A549 (cell line): ENCODE results near the gene DNHD1. TPM values are rescaled to one million over a fixed set of nuclear protein-coding genes. Genes with fewer than 3 reads are reported as not detected.

ENCODE experiments used
- ATAC-seq, 2 experiments: fragments of 200-7000 bp in 1 of 2; fragments of >200 bp in 1 of 2; cut with Nextera tagmentation in 1 of 2; cut with Tn5 transposase in 1 of 2; 3 replicates each; pipeline versions ENCODE4 v1.8.0 to v1.9.1; 2018 to 2020; ENCODE audit warnings: mild to moderate bottlenecking in 1 of 2, moderate library complexity in 1 of 2
- CTCF ChIA-PET: fragments of 300-600 bp; sonication (Branson Sonifier 250); formaldehyde crosslinking; extraction: SDS; loops from one replicate; lab custom pipeline; 2021; ENCODE audit warnings: antibody characterized with exemption, inconsistent platforms; lab: Yijun Ruan, JAX
- POLR2A ChIA-PET: fragments of 350-600 bp; formaldehyde crosslinking; extraction: SDS; loops from one replicate; lab custom pipeline; 2021; ENCODE audit warnings: antibody characterized with exemption, inconsistent platforms; lab: Yijun Ruan, JAX
- DNase-seq, 2 experiments: peaks; one replicate each; pipeline versions ENCODE4 v3.0.0 to v3.0.0-alpha.2; 2011 to 2016; ENCODE audit warnings: low read depth in 1 of 2, low spot score in 1 of 2
- FAIRE-seq: peaks from 2 replicates; lab custom pipeline; 2011; peaks lifted over from hg19 to GRCh38; lab: Jason Lieb, UNC
- H3K27ac ChIP-seq, 2 experiments: fragments of >200 bp; sonication (Bioruptor Twin); formaldehyde crosslinking; 3 replicates each; pipeline ENCODE4 v1.5.1; 2016 to 2017
- H3K4me1 ChIP-seq: fragments of >200 bp; sonication (Bioruptor Twin); formaldehyde crosslinking; 3 replicates; pipeline ENCODE4 v1.6.1; 2016
- H3K4me2 ChIP-seq: fragments of >200 bp; sonication (Bioruptor Twin); formaldehyde crosslinking; 3 replicates; pipeline ENCODE4 v1.6.1; 2016
- H3K4me3 ChIP-seq: fragments of >200 bp; sonication (Bioruptor Twin); formaldehyde crosslinking; 3 replicates; pipeline ENCODE4 v1.5.1; 2016
- H3K9me3 ChIP-seq: fragments of >200 bp; sonication (Bioruptor Twin); formaldehyde crosslinking; 3 replicates; pipeline ENCODE4 v1.6.1; 2016
- BHLHE40 ChIP-seq: IDR thresholded peaks from 2 replicates; pipeline ENCODE4 v1.6.1; 2012; ENCODE audit warnings: low read depth, low read length, inconsistent platforms
- CEBPB ChIP-seq, 2 experiments: fragments of >200 bp in 1 of 2; sonication (Bioruptor Twin) in 1 of 2; formaldehyde crosslinking in 1 of 2; IDR thresholded peaks; 2 replicates each; pipeline ENCODE4 v1.6.1; 2012 to 2016
- CHD2 ChIP-seq: fragments of 150-350 bp; IDR thresholded peaks from 2 replicates; pipeline ENCODE4 v1.6.1; 2014; ENCODE audit warnings: low read length; ENCODE audit not compliant: partially characterized antibody
- CHD4 ChIP-seq: fragments of 200-600 bp; sonication (generic); IDR thresholded peaks from 2 replicates; pipeline ENCODE4 v1.6.1; 2016; ENCODE audit warnings: antibody characterized with exemption, mild to moderate bottlenecking, borderline replicate concordance
- CTCF ChIP-seq: fragments of >200 bp; sonication (Bioruptor Twin); formaldehyde crosslinking; IDR thresholded peaks from 3 replicates; pipeline ENCODE4 v1.5.1; 2016
- EHMT2 ChIP-seq: fragments of 200-600 bp; sonication (generic); IDR thresholded peaks from 2 replicates; pipeline ENCODE4 v1.6.1; 2016; ENCODE audit warnings: antibody characterized with exemption, low read depth, mild to moderate bottlenecking, moderate library complexity
- ELK1 ChIP-seq: fragments of 150-350 bp; IDR thresholded peaks from 2 replicates; pipeline ENCODE4 v1.6.1; 2014; ENCODE audit warnings: low read depth, mild to moderate bottlenecking, low read length
- EP300 ChIP-seq, 2 experiments: fragments of >200 bp; sonication (Bioruptor Twin); formaldehyde crosslinking; IDR thresholded peaks; 2 replicates in 1 of 2; 3 replicates in 1 of 2; pipeline ENCODE4 v1.6.1; 2016 to 2017
- FOXS1 ChIP-seq: fragments of 250-450 bp; sonication (Bioruptor Pico); IDR thresholded peaks from 2 replicates; pipeline ENCODE4 v1.5.0; 2020; ENCODE audit warnings: mild to moderate bottlenecking, moderate library complexity
- GATA3 ChIP-seq: IDR thresholded peaks from 2 replicates; pipeline ENCODE4 v1.6.1; 2012; ENCODE audit warnings: borderline replicate concordance
- HEYL ChIP-seq: fragments of 250-450 bp; sonication (Bioruptor Pico); IDR thresholded peaks from 2 replicates; pipeline ENCODE4 v1.8.0; 2021; ENCODE audit warnings: mild to moderate bottlenecking, moderate library complexity
- HOXB5 ChIP-seq: fragments of 250-450 bp; sonication (Bioruptor Pico); IDR thresholded peaks from 2 replicates; pipeline ENCODE4 v1.5.0; 2020; ENCODE audit warnings: mild to moderate bottlenecking, moderate library complexity
- KDM1A ChIP-seq: fragments of 200-600 bp; sonication (generic); IDR thresholded peaks from 2 replicates; pipeline ENCODE4 v1.6.1; 2016; ENCODE audit warnings: low read depth, mild to moderate bottlenecking
- NPAS2 ChIP-seq: fragments of 250-450 bp; sonication (Bioruptor Pico); IDR thresholded peaks from 2 replicates; pipeline ENCODE4 v1.8.0; 2022; ENCODE audit warnings: mild to moderate bottlenecking, moderate library complexity, borderline replicate concordance
- NR3C1 ChIP-seq: fragments of >200 bp; sonication (Bioruptor Twin); formaldehyde crosslinking; IDR thresholded peaks from 3 replicates; pipeline ENCODE4 v1.6.1; 2017
- PBX3 ChIP-seq: IDR thresholded peaks from 2 replicates; pipeline ENCODE4 v1.6.1; 2012
- POLR2AphosphoS2 ChIP-seq: conservative IDR thresholded peaks from 2 replicates; pipeline ENCODE4 v1.6.1; 2012; ENCODE audit warnings: low read length, improper control_type of control experiment, inconsistent platforms
- RCOR1 ChIP-seq: fragments of 150-350 bp; IDR thresholded peaks from 2 replicates; pipeline ENCODE4 v1.6.1; 2014; ENCODE audit warnings: antibody characterized with exemption, low read length, low read depth
- SMC3 ChIP-seq: fragments of >200 bp; sonication (Bioruptor Twin); formaldehyde crosslinking; IDR thresholded peaks from 3 replicates; pipeline ENCODE4 v1.6.1; 2018; ENCODE audit warnings: inconsistent platforms
- TFCP2L1 ChIP-seq: fragments of 250-450 bp; sonication (Bioruptor Pico); IDR thresholded peaks from 2 replicates; pipeline ENCODE4 v1.5.0; 2021; ENCODE audit warnings: mild to moderate bottlenecking
- ZC3H11A ChIP-seq: fragments of 450-650 bp; IDR thresholded peaks from 2 replicates; pipeline ENCODE4 v1.6.1; 2014; ENCODE audit warnings: antibody characterized with exemption, mild to moderate bottlenecking
- WGBS: methylation state at CpG from one replicate; pipeline ENCODE4 v1.1.6; 2017; ENCODE audit errors: missing lambda C conversion rate; 5-methylcytosine and 5-hydroxymethylcytosine counted together
- polyA plus RNA-seq, 4 experiments: library from polyadenylated mRNA; depleted of rRNA in 3 of 4; stranded (reverse); fragments of >200 nt; fragmentation: RNase III in 1 of 4; extraction: RNeasy Plus Mini Kit Qiagen cat#74134 plus additional on column Dnase treatment in 1 of 4; gene quantifications; 2 replicates in 3 of 4; 3 replicates in 1 of 4; pipeline ENCODE4 v1.2.3, GENCODE V29; 2011 to 2017

The DNHD1 gene
- polyA plus RNA-seq, 2 of the 4 experiments (the other 2 are of a cell fraction), result 6.8 to 8.6 TPM

- no peak for TF ChIP-seq BHLHE40
These were observed 58.0 kb downstream of the DNHD1 start (continued) for GRCh38 chr11:6554828-6555706.

GRCh38 chr11:6556139-6556949 lies 59.3 kb downstream of the DNHD1 start:
- 86% methylated on average over 11 of the region's 11 CpGs for WGBS
- ChIA-PET POLR2A (no interaction called here), CTCF (interaction anchor here (0.8 to 3.4 kb wide), 2 partner anchors 25 to 177 kb away, joined by 3 to 15 read pairs; no protein-coding TSS in a partner anchor)
- Histone ChIP-seq H3K9me3 (no peaks in the 10 kb centered on the region), H3K4me2 (no peak overlapping the region), H3K4me1 (no peaks in the 10 kb centered on the region), H3K27ac (no peak overlapping the region), H3K4me3 (no peak overlapping the region)
- FAIRE-seq, result no peak
- peak in 1 of 2 experiments; percentile 32; a peak in 3 of 6 replicates for ATAC-seq
- DNase-seq, result no peak
- TF ChIP-seq CTCF (no peak), HOXB5 (no peak), CEBPB (IDR thresholded peaks at IDR 0.05) (no peak), EP300 (IDR thresholded peaks at IDR 0.05) (no peak)

- DNase-seq, result no peak
- Histone ChIP-seq H3K27ac (no peak overlapping the region), H3K9me3 (no peaks in the 10 kb centered on the region), H3K4me3 (no peak overlapping the region)
- WGBS, result 83% methylated on average over 6 of the region's 11 CpGs
- CTCF ChIA-PET, result interaction anchor here (0.8 to 3.4 kb wide), 2 partner anchors 25 to 178 kb away, joined by 3 to 15 read pairs; no protein-coding TSS in a partner anchor
- peak in 1 of 2 experiments; percentile 39; a peak in 2 of 6 replicates for ATAC-seq
- POLR2A ChIA-PET, result no interaction called here
- TF ChIP-seq CHD4 (no peak), TFCP2L1 (CRISPR knock-in tag) (no peak), ELK1 (no peak), ZC3H11A (no peak), FOXS1 (CRISPR knock-in tag) (no peak), PBX3 (no peak), CHD2 (no peak), NPAS2 (no peak), NR3C1 (no peak), RCOR1 (no peak), GATA3 (no peak), EHMT2 (no peak), HEYL (no peak), POLR2AphosphoS2 (no peak), KDM1A (no peak), SMC3 (no peak)
- TF ChIP-seq, all 56 proteins: peak for 0
- Histone ChIP-seq H3K4me2 (no peak overlapping the region), H3K4me1 (no peaks in the 10 kb centered on the region)
- FAIRE-seq, result no peak
These were observed 60.0 kb downstream of the DNHD1 start for GRCh38 chr11:6557063-6557462.
